ENCODE measurements around the gene GATAD2B.

Gene GATAD2B

GRCh38 chr1:153760440-153760839 is 162.3 kb downstream of the GATAD2B start:
- DNase-seq (ENCODE audit: low read depth in 2 of 2), result no peak

Data from activated CD4-positive, alpha-beta T cell treated with anti-CD3 and anti-CD28 coated beads for 24 hours (primary cell).